Adrenal gland (tissue), 12 donors: Measurements from ENCODE around the gene RIMBP2. TPM values are rescaled to one million over a fixed set of nuclear protein-coding genes. Genes with fewer than 3 reads are reported as not detected.

ENCODE experiments used
- DNase-seq, 7 donors: peaks; one replicate each; pipeline ENCODE4 v3.0.0-alpha.2; 2019 to 2020
- H3K27ac ChIP-seq, 5 donors: fragments of 200-600 bp; sonication (generic) in 4 of 5; 1 replicate in 3 of 5; 2 replicates in 2 of 5; pipeline versions ENCODE4 v1.5.1 to v1.8.0; 2016 to 2020; ENCODE audit warnings: mild to moderate bottlenecking in 1 of 5
- H3K27me3 ChIP-seq: fragments of 200-600 bp; 2 replicates; pipeline ENCODE4 v1.8.0; 2021
- H3K36me3 ChIP-seq, 2 donors: fragments of 200-600 bp; replicated peaks in 1 of 2; 1 replicate in 1 of 2; 2 replicates in 1 of 2; pipeline versions ENCODE4 v1.5.1 to v1.8.0; 2018 to 2022
- H3K4me1 ChIP-seq, 2 donors: fragments of 200-600 bp; replicated peaks in 1 of 2; 1 replicate in 1 of 2; 2 replicates in 1 of 2; pipeline versions ENCODE4 v1.5.1 to v1.8.0; 2018 to 2021
- H3K4me3 ChIP-seq, 4 donors: fragments of 200-600 bp; sonication (generic) in 3 of 4; one replicate each; pipeline ENCODE4 v1.5.1; 2016 to 2018
- H3K9me3 ChIP-seq, 3 donors: fragments of 200-600 bp; sonication (generic) in 1 of 3; replicated peaks in 1 of 3; 1 replicate in 2 of 3; 2 replicates in 1 of 3; pipeline versions ENCODE4 v1.5.1 to v1.8.0; 2016 to 2021
- POLR2A ChIP-seq, 2 donors: fragments of 450-650 bp; IDR thresholded peaks; one replicate each; pipeline ENCODE4 v1.6.1; 2017; ENCODE audit warnings: antibody characterized with exemption in 2 of 2, mild to moderate bottlenecking in 2 of 2, moderate library complexity in 1 of 2
- WGBS, 4 donors: extraction: QIAGEN DNeasy Blood & Tissue Kit in 2 of 4; methylation state at CpG; one replicate each; pipeline versions ENCODE4 v1.1.5 to v1.1.7; 2013 to 2017; 5-methylcytosine and 5-hydroxymethylcytosine counted together
- intact Hi-C, 2 donors: fragments of 100-400 bp; cut with DNase I; formaldehyde crosslinking; loops; one replicate each; pipeline versions ENCODE4 v1.14.1 to v1.15.0; 2022 to 2023
- polyA plus RNA-seq, 3 donors: library from polyadenylated mRNA; stranded (reverse); fragments of 200-250 nt in 2 of 3; fragments of 350-450 nt in 1 of 3; fragmentation: Illumina TruSeq in 1 of 3; extraction: RNeasy Lipid Tissue Mini Kit (QIAGEN cat#74804) in 1 of 3; gene quantifications; one replicate each; pipeline ENCODE4 v1.2.3, GENCODE V29; 2013 to 2014
- total RNA-seq, 9 donors: library from RNA; depleted of rRNA in 4 of 9; stranded (reverse); fragments of >200 nt in 4 of 9; fragments of 120-200 nt in 1 of 9; fragmentation: NEBNext Ultra II Directional in 1 of 9; extraction: Animal tissue kit (Norgen Biotek cat#: 25700) in 1 of 9; gene quantifications; one replicate each; pipeline versions ENCODE4 v1.1.0 to v1.2.4, GENCODE V29; 2013 to 2023
- TF ChIP-seq, protein P1 (sequence below), 6 experiments: fragments of 450-650 bp in 4 of 6; fragments of 200-600 bp in 2 of 6; sonication (generic) in 1 of 6; IDR thresholded peaks; 1 replicate in 5 of 6; 2 replicates in 1 of 6; pipeline versions ENCODE4 v1.5.1 to v1.8.0; 2016 to 2021; ENCODE audit warnings: antibody characterized with exemption in 6 of 6, mild to moderate bottlenecking in 2 of 6, moderate library complexity in 1 of 6
- donor health status: healthy with polysubstance abuse.
- donor health status: Bipolar disorder and iron deficiency.
- donor health status: DM: yes; HTN: yes; CAD: no.
- donor health status: DM: no; HTN: no; CAD: no.
- donor health status: DM: no; HTN: no; CAD: no.
- donor health status: DM: yes; HTN: yes; CAD: no.

RIMBP2 gene
- total and polyA plus RNA-seq, 12 donors: 0.18 to 23.9 (median 6.3) TPM; not detected in 2

DNA sequence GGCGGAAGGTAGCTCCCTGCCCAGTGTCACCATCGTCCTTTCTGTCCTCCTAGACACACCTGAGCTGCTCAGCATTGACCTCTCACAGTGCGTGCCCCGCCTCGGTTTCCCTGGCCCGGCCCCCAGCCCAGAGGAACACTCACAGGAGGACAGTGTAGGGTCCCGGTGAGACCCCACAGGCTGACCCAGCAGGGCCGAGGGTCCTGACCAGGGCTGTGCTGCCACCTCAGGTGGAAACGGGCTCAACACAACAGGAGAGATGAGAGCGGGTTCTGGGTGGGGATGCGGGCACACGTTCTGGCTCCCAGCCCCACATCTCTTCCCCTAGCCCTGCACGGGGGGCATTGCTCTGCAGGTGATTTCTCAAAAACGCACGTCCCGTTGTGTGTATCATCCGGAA, 280.3 kb downstream of the RIMBP2 start:
- Histone ChIP-seq H3K4me3 (no peak overlapping the region), H3K9me3 (no peaks in the 10 kb centered on the region), H3K27me3 (no peaks in the 10 kb centered on the region), H3K27ac (no peak overlapping the region), H3K36me3 (no peaks in the 10 kb centered on the region), H3K4me1 (no peaks in the 10 kb centered on the region)
- 83 to 93% (median 88%) methylated on average over 14 to 17 of the region's 17 CpGs for WGBS, 4 donors
- TF ChIP-seq POLR2A (IDR thresholded peaks at IDR 0.05): no peak
- TF ChIP-seq, protein P1, sequence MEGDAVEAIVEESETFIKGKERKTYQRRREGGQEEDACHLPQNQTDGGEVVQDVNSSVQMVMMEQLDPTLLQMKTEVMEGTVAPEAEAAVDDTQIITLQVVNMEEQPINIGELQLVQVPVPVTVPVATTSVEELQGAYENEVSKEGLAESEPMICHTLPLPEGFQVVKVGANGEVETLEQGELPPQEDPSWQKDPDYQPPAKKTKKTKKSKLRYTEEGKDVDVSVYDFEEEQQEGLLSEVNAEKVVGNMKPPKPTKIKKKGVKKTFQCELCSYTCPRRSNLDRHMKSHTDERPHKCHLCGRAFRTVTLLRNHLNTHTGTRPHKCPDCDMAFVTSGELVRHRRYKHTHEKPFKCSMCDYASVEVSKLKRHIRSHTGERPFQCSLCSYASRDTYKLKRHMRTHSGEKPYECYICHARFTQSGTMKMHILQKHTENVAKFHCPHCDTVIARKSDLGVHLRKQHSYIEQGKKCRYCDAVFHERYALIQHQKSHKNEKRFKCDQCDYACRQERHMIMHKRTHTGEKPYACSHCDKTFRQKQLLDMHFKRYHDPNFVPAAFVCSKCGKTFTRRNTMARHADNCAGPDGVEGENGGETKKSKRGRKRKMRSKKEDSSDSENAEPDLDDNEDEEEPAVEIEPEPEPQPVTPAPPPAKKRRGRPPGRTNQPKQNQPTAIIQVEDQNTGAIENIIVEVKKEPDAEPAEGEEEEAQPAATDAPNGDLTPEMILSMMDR (IDR thresholded peaks at IDR 0.05): no peak
- DNase-seq: no peak
- intact Hi-C loops: no loop called here

DNA sequence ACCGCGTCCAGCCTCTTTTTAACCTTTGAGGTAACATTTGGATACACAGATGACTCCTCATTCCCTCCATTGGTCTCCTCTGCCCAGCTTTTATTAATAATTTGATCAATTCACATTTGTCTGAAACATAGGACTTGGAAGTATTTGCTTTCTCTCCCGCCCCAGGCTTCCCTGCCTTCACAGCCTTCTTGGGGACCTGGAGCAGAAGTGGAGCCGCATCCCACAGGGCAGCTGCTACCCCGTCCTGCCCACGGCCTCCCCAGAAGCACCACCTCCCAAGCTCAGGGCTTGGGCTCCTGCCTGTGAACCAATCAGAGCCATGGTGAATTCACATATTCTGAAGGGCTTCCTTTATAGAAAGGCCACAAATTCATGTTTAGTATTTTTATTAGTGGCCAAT, 280.8 kb downstream of the RIMBP2 start:
- H3K9me3 ChIP-seq: no peaks in the 10 kb centered on the region
- no peak overlapping the region for H3K27ac ChIP-seq
- intact Hi-C loops: no loop called here
- H3K27me3 ChIP-seq: no peaks in the 10 kb centered on the region
- TF ChIP-seq POLR2A (IDR thresholded peaks at IDR 0.05): no peak
- TF ChIP-seq, protein P1 (IDR thresholded peaks at IDR 0.05): no peak
- no peak for DNase-seq
- H3K36me3 ChIP-seq: no peaks in the 10 kb centered on the region
- no peaks in the 10 kb centered on the region for H3K4me1 ChIP-seq
- no peak overlapping the region for H3K4me3 ChIP-seq
- 69 to 86% (median 72%) methylated on average over 6 of the region's 6 CpGs for WGBS, 4 donors

DNA sequence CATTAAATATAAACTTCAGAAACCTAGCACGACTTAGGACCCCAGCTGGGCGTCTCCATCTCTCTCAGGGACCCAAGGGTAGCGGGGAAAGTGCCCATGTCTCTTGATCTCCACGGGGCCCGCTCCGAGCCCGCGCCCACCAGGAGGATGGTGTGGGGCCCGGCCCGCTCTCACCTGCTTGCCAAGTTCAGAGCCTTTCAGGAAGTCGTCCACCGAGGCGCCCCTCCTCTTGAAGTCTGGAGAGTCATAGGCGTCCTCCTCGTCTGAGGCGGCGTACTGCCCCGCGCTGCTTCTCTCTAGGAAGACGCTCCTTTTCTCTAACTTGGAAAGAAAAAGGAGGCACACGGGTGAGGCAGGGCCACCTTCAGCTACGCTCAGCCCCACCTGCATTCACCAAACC, 281.5 kb downstream of the RIMBP2 start:
- Histone ChIP-seq H3K27me3 (no peaks in the 10 kb centered on the region), H3K4me1 (no peaks in the 10 kb centered on the region), H3K9me3 (no peaks in the 10 kb centered on the region), H3K27ac (no peak overlapping the region), H3K4me3 (no peak overlapping the region), H3K36me3 (no peaks in the 10 kb centered on the region)
- WGBS, 4 donors: 87 to 91% (median 89%) methylated on average over 12 to 22 of the region's 22 CpGs
- TF ChIP-seq, protein P1 (IDR thresholded peaks at IDR 0.05): no peak
- no peak for TF ChIP-seq POLR2A (IDR thresholded peaks at IDR 0.05)
- intact Hi-C loops: no loop called here
- DNase-seq: no peak

DNA sequence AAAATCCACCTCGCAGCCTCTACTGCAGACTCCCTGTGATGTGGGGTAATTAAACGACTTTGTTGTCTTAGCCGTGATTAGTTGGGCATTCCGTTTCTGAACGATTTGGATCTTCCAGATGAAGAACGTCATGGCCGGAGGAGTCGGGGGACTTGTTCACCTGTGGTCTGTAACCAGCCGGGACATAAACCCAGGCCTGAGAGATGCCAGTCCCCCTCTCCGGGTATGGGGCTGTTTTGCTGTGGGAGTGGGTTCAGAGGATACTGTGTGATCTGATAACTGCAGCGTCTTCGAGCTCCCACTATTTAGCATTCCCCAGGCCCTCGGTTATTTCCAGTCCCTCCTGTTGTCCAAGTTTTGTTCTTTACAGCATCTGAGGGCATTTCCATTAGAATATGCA, 282.3 kb downstream of the RIMBP2 start:
- TF ChIP-seq, protein P1 (IDR thresholded peaks at IDR 0.05): no peak
- no peak for TF ChIP-seq POLR2A (IDR thresholded peaks at IDR 0.05)
- WGBS, 4 donors: 89 to 97% (median 91%) methylated on average over 13 of the region's 13 CpGs
- DNase-seq: no peak

More for the DNA sequence above, 282.3 kb downstream of the RIMBP2 start:
- intact Hi-C loops: no loop called here
- no peaks in the 10 kb centered on the region for H3K9me3 ChIP-seq
- no peaks in the 10 kb centered on the region for H3K4me1 ChIP-seq
- no peaks in the 10 kb centered on the region for H3K36me3 ChIP-seq
- no peak overlapping the region for H3K4me3 ChIP-seq
- no peak overlapping the region for H3K27ac ChIP-seq
- H3K27me3 ChIP-seq: no peaks in the 10 kb centered on the region
